Measurements from ENCODE around the gene MAJIN.
A peak's percentile ranks its signal among the peaks of the same experiment; 100 is the strongest.

Gene MAJIN

GRCh38 chr11:64890522-64890939 is 81.4 kb downstream of the MAJIN start:
- Histone ChIP-seq H3K4me1 (ENCODE audit: control insufficient read depth in 1 of 2, insufficient read depth in 2 of 2, low read length in 2 of 2) (peaks cover 0 to 11% of the 10 kb centered on the region in 2 donors), H3K4me3 (ENCODE audit: low read depth in 1 of 2, low read length in 2 of 2) (peak overlapping the region in 1 of 2 donors; percentile 53), H3K27ac (ENCODE audit: low read length) (peak overlapping the region; percentile 80), H3K9me3 (ENCODE audit: control insufficient read depth in 1 of 2, low read length in 2 of 2) (no peaks in the 10 kb centered on the region), H3K27me3 (ENCODE audit: low read depth, low read length) (no peaks in the 10 kb centered on the region), H3K36me3 (ENCODE audit: control insufficient read depth in 1 of 2, insufficient read depth in 2 of 2, low read length in 2 of 2) (peaks cover 0 to 10% of the 10 kb centered on the region in 2 donors)

- Histone ChIP-seq H3K4me1 (ENCODE audit: control insufficient read depth in 1 of 2, insufficient read depth in 2 of 2, low read length in 2 of 2) (peaks cover 0 to 11% of the 10 kb centered on the region in 2 donors), H3K4me3 (ENCODE audit: low read depth in 1 of 2, low read length in 2 of 2) (no peak overlapping the region), H3K27me3 (ENCODE audit: low read depth, low read length) (no peaks in the 10 kb centered on the region), H3K9me3 (ENCODE audit: control insufficient read depth in 1 of 2, low read length in 2 of 2) (no peaks in the 10 kb centered on the region), H3K27ac (ENCODE audit: low read length) (peak overlapping the region; percentile 53), H3K36me3 (ENCODE audit: control insufficient read depth in 1 of 2, insufficient read depth in 2 of 2, low read length in 2 of 2) (no peaks in the 10 kb centered on the region)
These were observed 83.0 kb downstream of the MAJIN start for GRCh38 chr11:64888729-64889511.

- peak overlapping the region; percentile 21 to 54 for H3K4me3 ChIP-seq (ENCODE audit: low read depth in 1 of 2, low read length in 2 of 2)
- H3K36me3 ChIP-seq (ENCODE audit: control insufficient read depth in 1 of 2, insufficient read depth in 2 of 2, low read length in 2 of 2): no peaks in the 10 kb centered on the region
- no peaks in the 10 kb centered on the region for H3K9me3 ChIP-seq (ENCODE audit: control insufficient read depth in 1 of 2, low read length in 2 of 2)
- H3K27me3 ChIP-seq (ENCODE audit: low read depth, low read length): no peaks in the 10 kb centered on the region
- H3K4me1 ChIP-seq (ENCODE audit: control insufficient read depth in 1 of 2, insufficient read depth in 2 of 2, low read length in 2 of 2): peaks cover 0 to 11% of the 10 kb centered on the region in 2 donors
- peak overlapping the region; percentile 30 for H3K27ac ChIP-seq (ENCODE audit: low read length)
These were observed 83.5 kb downstream of the MAJIN start for GRCh38 chr11:64888406-64888728.
